OCI-LY1 (cell line): ENCODE measurements around the gene COX14.

Experiments
- EZH2 ChIP-seq: fragments of 200-600 bp; sonication (generic), shearing (Covaris generic); IDR thresholded peaks from 2 replicates; pipeline ENCODE4 v1.8.0; 2017; ENCODE audit warnings: borderline replicate concordance, mixed run types, mild to moderate bottlenecking, antibody characterized with exemption, low read length, moderate library complexity, mixed read lengths
- TF ChIP-seq, protein P1 (sequence below): fragments of 200-600 bp; sonication (generic), shearing (Covaris generic); IDR thresholded peaks from 2 replicates; pipeline ENCODE4 v1.5.1; 2017; ENCODE audit warnings: mild to moderate bottlenecking, antibody characterized with exemption, low read length, moderate library complexity, mixed read lengths

DNA sequence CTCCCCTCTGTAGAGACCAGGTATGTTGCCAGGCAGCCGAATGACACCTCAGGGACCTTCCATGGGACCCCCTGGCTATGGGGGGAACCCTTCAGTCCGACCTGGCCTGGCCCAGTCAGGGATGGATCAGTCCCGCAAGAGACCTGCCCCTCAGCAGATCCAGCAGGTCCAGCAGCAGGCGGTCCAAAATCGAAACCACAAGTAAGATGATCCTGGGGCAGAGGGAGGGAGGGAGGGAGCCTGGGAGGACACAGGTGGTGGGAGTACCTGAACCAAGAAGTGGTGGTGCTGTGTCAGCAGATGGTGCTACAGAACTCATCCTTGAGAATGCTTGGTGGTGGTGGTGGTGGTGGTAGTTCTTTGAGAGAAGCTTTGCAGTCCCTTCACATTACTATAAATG, 25.9 kb upstream of the COX14 start:
- TF ChIP-seq, protein P1, sequence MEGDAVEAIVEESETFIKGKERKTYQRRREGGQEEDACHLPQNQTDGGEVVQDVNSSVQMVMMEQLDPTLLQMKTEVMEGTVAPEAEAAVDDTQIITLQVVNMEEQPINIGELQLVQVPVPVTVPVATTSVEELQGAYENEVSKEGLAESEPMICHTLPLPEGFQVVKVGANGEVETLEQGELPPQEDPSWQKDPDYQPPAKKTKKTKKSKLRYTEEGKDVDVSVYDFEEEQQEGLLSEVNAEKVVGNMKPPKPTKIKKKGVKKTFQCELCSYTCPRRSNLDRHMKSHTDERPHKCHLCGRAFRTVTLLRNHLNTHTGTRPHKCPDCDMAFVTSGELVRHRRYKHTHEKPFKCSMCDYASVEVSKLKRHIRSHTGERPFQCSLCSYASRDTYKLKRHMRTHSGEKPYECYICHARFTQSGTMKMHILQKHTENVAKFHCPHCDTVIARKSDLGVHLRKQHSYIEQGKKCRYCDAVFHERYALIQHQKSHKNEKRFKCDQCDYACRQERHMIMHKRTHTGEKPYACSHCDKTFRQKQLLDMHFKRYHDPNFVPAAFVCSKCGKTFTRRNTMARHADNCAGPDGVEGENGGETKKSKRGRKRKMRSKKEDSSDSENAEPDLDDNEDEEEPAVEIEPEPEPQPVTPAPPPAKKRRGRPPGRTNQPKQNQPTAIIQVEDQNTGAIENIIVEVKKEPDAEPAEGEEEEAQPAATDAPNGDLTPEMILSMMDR: no peak
- TF ChIP-seq EZH2: no peak
